HEK293T (cell line): ENCODE data around the gene CGRRF1.

Experiments used
- ARNT ChIP-seq: fragments of 450-650 bp; IDR thresholded peaks from 2 replicates; pipeline ENCODE4 v1.6.1; 2017; ENCODE audit warnings: mild to moderate bottlenecking
- BHLHE40 ChIP-seq: fragments of 450-650 bp; IDR thresholded peaks from 2 replicates; pipeline ENCODE4 v1.6.1; 2016; ENCODE audit warnings: mild to moderate bottlenecking, moderate library complexity, borderline replicate concordance
- CTBP1 ChIP-seq: fragments of 450-650 bp; IDR thresholded peaks from 2 replicates; pipeline ENCODE4 v1.6.1; 2016; ENCODE audit warnings: borderline replicate concordance
- ELF4 ChIP-seq: fragments of 450-650 bp; IDR thresholded peaks from 2 replicates; pipeline ENCODE4 v1.6.1; 2017; ENCODE audit warnings: antibody characterized with exemption
- FOXA1 ChIP-seq: fragments of 450-650 bp; IDR thresholded peaks from 2 replicates; pipeline ENCODE4 v1.6.1; 2016; ENCODE audit warnings: mild to moderate bottlenecking
- FOXK2 ChIP-seq: fragments of 450-650 bp; IDR thresholded peaks from 2 replicates; pipeline ENCODE4 v1.6.1; 2016; ENCODE audit warnings: mild to moderate bottlenecking
- FOXM1 ChIP-seq: fragments of 450-650 bp; IDR thresholded peaks from 2 replicates; pipeline ENCODE4 v1.6.1; 2017; ENCODE audit warnings: mild to moderate bottlenecking, borderline replicate concordance
- LEF1 ChIP-seq: fragments of 450-650 bp; IDR thresholded peaks from 2 replicates; pipeline ENCODE4 v1.6.1; 2017; ENCODE audit warnings: mild to moderate bottlenecking, borderline replicate concordance
- NFRKB ChIP-seq: fragments of 450-650 bp; IDR thresholded peaks from 2 replicates; pipeline ENCODE4 v1.6.1; 2016; ENCODE audit warnings: mild to moderate bottlenecking, moderate library complexity
- SP1 ChIP-seq: fragments of 450-650 bp; IDR thresholded peaks from 2 replicates; pipeline ENCODE4 v1.6.1; 2017
- SUZ12 ChIP-seq: fragments of 450-650 bp; IDR thresholded peaks from 2 replicates; pipeline ENCODE4 v1.6.1; 2016; ENCODE audit warnings: mild to moderate bottlenecking
- TARDBP ChIP-seq: fragments of 450-650 bp; IDR thresholded peaks from 2 replicates; pipeline ENCODE4 v1.6.1; 2016
- TF ChIP-seq, protein P1 (sequence below): fragments of 450-650 bp; IDR thresholded peaks from 2 replicates; pipeline ENCODE4 v1.6.1; 2016

DNA sequence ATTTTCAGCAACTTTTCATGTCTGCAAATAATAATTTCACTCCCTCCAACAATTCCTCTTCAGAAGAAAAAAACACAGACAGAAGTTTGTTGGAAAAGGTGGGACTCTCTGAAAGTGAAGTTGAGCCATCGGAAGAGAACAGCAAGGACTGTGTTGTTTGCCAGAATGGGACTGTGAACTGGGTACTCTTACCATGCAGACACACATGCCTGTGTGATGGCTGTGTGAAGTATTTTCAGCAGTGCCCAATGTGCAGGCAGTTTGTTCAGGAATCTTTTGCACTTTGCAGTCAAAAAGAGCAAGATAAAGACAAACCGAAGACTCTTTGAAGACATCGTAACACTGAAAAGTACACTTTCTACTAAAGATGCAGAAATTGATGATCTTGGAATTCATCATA, 28.3 kb downstream of the CGRRF1 start:
- TF ChIP-seq ELF4: no peak
- no peak for TF ChIP-seq ARNT
- TF ChIP-seq SUZ12: no peak
- TF ChIP-seq SP1: no peak
- no peak for TF ChIP-seq FOXK2
- TF ChIP-seq FOXM1: no peak
- TF ChIP-seq BHLHE40: no peak
- no peak for TF ChIP-seq TARDBP
- TF ChIP-seq, protein P1, sequence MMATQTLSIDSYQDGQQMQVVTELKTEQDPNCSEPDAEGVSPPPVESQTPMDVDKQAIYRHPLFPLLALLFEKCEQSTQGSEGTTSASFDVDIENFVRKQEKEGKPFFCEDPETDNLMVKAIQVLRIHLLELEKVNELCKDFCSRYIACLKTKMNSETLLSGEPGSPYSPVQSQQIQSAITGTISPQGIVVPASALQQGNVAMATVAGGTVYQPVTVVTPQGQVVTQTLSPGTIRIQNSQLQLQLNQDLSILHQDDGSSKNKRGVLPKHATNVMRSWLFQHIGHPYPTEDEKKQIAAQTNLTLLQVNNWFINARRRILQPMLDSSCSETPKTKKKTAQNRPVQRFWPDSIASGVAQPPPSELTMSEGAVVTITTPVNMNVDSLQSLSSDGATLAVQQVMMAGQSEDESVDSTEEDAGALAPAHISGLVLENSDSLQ: no peak
- no peak for TF ChIP-seq LEF1
- TF ChIP-seq NFRKB: no peak
- TF ChIP-seq FOXA1: no peak
- no peak for TF ChIP-seq CTBP1
